NCI-H510A treated with DMSO at 0.1 percent for 48 hours (cell line): ENCODE measurements around the gene KIAA0040.

ENCODE experiments used
- DNase-seq: peaks from one replicate; lab custom pipeline; 2025; lab: John Stamatoyannopoulos, UW

Gene KIAA0040

GRCh38 chr1:175192630-175193526 lies at the start of gene KIAA0040:
TSS of gene KIAA0040 (minus strand) at chr1:175192776. CDS start at chr1:175161013, 31,763 bp downstream.
- DNase-seq, result peak; percentile 91

- no peak for DNase-seq
Observed at GRCh38 chr1:175237389-175237788, 44.8 kb upstream of the KIAA0040 start.

GRCh38 chr1:175234639-175235038 lies 42.1 kb upstream of the KIAA0040 start:
- DNase-seq, result no peak

DNA sequence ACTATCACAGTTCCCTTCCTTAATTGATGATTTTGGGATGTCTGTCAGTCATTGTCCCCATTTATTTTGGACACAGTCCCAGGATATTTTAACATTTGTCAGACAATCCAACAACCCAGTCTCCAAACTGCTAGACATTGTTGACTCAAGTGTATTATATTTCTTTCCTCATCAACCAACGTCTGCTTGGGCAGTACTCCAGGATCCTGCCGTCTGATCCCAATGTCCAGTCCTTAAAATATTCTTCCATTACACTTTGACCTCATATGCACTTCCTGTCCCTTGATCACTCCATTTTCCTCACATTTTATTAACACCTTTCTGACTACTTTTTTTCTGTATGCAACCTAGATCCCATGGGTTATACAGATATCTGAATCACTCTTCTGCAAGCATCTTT lies 39.8 kb upstream of the KIAA0040 start:
- DNase-seq, result no peak

- DNase-seq, result no peak
Observed at GRCh38 chr1:175225805-175226129, 33.2 kb upstream of the KIAA0040 start.

- no peak for DNase-seq
Observed at GRCh38 chr1:175222296-175222938, 29.8 kb upstream of the KIAA0040 start.

DNA sequence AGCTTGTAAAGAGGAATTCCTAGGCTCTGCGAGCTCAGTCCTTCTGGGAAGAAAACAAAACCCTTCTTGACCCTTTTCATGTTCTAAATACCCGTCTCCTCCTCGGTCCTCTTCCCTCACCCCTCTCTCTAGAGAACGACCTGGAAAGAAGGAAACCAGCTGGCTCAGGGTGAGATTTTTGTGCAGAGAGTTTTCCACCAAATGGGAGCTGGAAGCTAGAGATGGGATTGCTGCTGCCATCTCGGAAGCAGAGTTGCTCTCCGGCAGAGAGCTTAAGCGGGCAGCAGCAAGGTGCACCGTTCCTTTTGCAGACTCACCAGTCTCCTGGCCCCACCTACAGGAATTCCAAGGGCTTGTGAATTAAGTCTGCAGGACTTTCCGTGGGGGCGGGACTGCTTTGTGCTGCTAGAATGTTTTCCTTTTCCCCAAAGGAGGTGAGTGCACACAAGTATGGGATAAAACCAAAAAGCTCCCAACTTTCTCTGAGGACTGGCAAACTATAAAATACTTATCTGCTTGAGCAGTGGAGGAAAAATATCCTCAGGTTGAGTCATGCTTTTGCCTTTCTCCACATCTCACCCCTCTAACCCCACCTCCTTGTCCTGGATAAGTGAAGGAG lies 29.1 kb upstream of the KIAA0040 start:
- no peak for DNase-seq

- no peak for DNase-seq
Observed at GRCh38 chr1:175220853-175221556, 28.4 kb upstream of the KIAA0040 start.

DNA sequence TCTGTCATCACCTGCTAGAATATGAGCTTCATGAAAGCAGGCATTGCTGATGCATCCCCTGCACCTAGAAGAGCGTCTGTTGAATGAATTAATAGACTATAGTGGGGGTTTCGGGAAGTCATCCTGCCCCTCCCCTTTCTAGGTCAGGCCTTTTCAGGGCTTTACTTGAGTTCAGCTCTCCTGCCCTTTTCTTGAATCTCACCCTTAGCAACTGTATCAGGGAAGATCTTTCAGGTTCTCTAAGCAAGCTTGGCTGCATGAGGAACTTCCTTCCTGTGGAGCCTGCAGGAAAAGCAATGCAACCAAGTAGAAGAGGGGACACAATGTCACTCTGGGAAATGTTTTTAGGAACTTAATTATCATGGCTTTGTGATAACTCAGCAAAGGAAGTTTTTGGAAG lies 27.2 kb upstream of the KIAA0040 start:
- DNase-seq, result no peak

- no peak for DNase-seq
Observed at GRCh38 chr1:175218786-175219434, 26.3 kb upstream of the KIAA0040 start.

GRCh38 chr1:175217721-175218531 lies 25.4 kb upstream of the KIAA0040 start:
- no peak for DNase-seq

GRCh38 chr1:175216444-175216843 lies 23.9 kb upstream of the KIAA0040 start:
- no peak for DNase-seq

- no peak for DNase-seq
Observed at GRCh38 chr1:175211656-175212055, 19.1 kb upstream of the KIAA0040 start.

- no peak for DNase-seq
Observed at GRCh38 chr1:175210744-175211143, 18.2 kb upstream of the KIAA0040 start.

DNA sequence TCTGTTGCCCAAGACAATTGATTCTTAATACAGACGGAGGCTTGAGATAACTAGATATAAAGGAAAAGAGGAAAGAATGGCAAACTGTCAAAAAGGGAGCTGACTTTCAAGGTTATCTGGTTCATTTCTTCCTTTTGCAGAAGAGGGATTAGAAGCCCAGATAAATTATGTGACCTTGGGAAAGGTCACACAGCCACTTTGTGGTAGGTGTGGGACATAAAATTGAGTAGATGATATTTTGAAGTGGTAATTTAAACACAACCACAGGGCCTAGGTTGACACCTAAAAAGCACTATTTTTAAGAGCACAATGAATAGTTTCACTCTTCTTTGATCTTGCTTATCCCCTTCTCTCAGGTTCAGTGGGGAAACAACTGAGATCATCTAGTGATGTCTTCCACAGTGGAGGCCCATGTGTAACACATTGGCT lies 16.9 kb upstream of the KIAA0040 start:
- no peak for DNase-seq

DNA sequence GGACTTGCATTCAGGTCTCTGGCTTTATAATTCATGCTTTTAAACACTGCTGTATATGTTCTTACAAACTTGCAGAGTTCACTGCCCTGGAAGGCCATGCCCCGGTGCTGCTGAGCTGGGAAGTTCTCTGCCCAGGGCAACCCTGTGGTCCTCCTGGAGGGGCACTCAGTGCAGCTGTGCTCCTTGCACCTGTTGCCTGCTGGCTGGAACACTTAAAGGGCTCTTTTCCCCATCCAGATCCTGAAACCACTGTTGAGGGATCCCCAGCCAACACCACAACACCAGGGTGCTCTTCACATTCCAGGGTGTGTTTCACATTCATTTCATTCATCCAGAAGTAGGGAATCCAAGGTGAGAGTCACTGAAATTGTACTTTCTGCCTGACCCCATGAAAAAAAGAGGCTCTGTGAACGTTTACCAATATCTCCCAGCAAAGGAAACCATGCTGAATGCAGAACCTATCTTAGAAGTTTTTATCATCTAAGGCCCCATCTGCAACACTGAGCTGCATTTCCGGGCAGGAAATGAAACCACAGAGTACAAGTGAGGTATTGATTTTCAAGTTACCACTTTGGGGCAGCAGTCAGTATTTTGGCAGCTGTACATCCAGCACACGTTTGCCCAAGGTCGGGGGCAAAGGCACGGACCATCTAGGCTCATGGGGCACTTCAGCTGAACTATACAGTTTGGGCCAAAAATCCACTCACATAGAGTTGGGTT lies 16.4 kb upstream of the KIAA0040 start:
- peak; percentile 83 for DNase-seq

- DNase-seq, result peak; percentile 92
Observed at GRCh38 chr1:175207971-175208370, 15.4 kb upstream of the KIAA0040 start.

- peak; percentile 19 for DNase-seq
Observed at GRCh38 chr1:175206687-175207086, 14.1 kb upstream of the KIAA0040 start.

GRCh38 chr1:175204330-175204729 lies 11.8 kb upstream of the KIAA0040 start:
- DNase-seq, result peak; percentile 20

DNA sequence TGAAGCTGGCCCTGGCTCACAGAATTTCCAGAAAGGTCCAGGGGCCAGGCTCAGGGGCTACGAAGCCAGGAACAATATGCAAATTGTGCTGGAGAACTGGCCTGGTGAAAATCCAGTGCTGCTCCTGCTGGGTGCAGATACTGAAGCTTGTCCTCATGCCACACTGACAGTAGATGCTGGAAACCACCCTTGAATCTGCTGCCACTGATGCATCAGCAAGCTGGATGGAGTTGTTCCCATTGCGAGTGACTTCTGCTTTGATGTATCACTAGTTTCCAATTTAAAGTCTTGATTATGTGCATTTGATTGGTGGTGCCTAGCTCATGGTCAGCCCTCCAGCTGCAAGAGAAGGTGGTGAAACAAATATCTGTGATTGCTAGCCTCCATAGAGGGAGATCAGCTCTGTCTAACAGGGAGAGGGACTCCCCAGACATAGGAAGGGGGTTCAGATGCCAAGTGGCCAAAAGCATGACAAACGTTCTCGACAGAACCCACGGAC lies 11.0 kb upstream of the KIAA0040 start:
- DNase-seq, result no peak
